B cell (primary cell): ENCODE measurements around the gene ABCB1. TPM values are rescaled to one million over a fixed set of nuclear protein-coding genes. Genes with fewer than 3 reads are reported as not detected.

Experiments used
- ATAC-seq: fragments of 200-7000 bp; cut with Tn5 transposase; one replicate; pipeline ENCODE4 v1.10.0; 2021; ENCODE audit warnings: low read depth, mild to moderate bottlenecking, moderate number of reproducible peaks, moderate library complexity
- CTCF ChIA-PET: fragments of 350-600 bp; sonication (Branson Sonifier 250); formaldehyde crosslinking; loops from one replicate; lab custom pipeline; 2021; ENCODE audit warnings: antibody characterized with exemption, inconsistent platforms; lab: Charles Lee
- POLR2A ChIA-PET: fragments of 350-600 bp; sonication (Branson Sonifier 250); formaldehyde crosslinking; loops from one replicate; lab custom pipeline; 2021; ENCODE audit warnings: antibody characterized with exemption; lab: Charles Lee
- DNase-seq: peaks from one replicate; pipeline ENCODE4 v3.0.0; 2013
- H2AFZ ChIP-seq: 2 replicates; pipeline ENCODE4 v1.6.1; 2012; ENCODE audit warnings: mild to moderate bottlenecking, low read depth, low read length; ENCODE audit not compliant: insufficient read depth, poor library complexity, severe bottlenecking
- H3K27ac ChIP-seq, 2 donors: 1 replicate in 1 of 2; 2 replicates in 1 of 2; pipeline ENCODE4 v1.5.1; 2012 to 2013; ENCODE audit warnings: low read length in 2 of 2, mild to moderate bottlenecking in 2 of 2, moderate library complexity in 1 of 2
- H3K27me3 ChIP-seq, 4 experiments: fragments of 200-600 bp in 1 of 4; sonication (generic) in 1 of 4; replicated peaks in 1 of 4; 1 replicate in 2 of 4; 2 replicates in 2 of 4; pipeline versions ENCODE4 v1.6.1 to v1.7.0; 2013 to 2016; ENCODE audit warnings: low read length in 3 of 4, mild to moderate bottlenecking in 2 of 4, mixed read lengths in 1 of 4, moderate library complexity in 1 of 4; ENCODE audit not compliant: insufficient read depth in 4 of 4, control insufficient read depth in 3 of 4; ENCODE audit errors: control extremely low read depth in 1 of 4
- H3K36me3 ChIP-seq, 2 experiments: replicated peaks in 1 of 2; 1 replicate in 1 of 2; 2 replicates in 1 of 2; pipeline versions ENCODE4 v1.6.1 to v1.7.1; 2013; ENCODE audit warnings: low read length in 1 of 2; ENCODE audit not compliant: insufficient read depth in 2 of 2, control insufficient read depth in 1 of 2; ENCODE audit errors: control extremely low read depth in 1 of 2, extremely low read depth in 1 of 2
- H3K4me1 ChIP-seq, 2 donors: fragments of 200-600 bp in 1 of 2; sonication (generic) in 1 of 2; 1 replicate in 1 of 2; 2 replicates in 1 of 2; pipeline versions ENCODE4 v1.5.1 to v1.6.1; 2013 to 2017; ENCODE audit warnings: low read length in 2 of 2; ENCODE audit not compliant: control insufficient read depth in 2 of 2, insufficient read depth in 2 of 2
- H3K4me2 ChIP-seq: replicated peaks from 2 replicates; pipeline ENCODE3; 2012; ENCODE audit warnings: mild to moderate bottlenecking, low read depth, low read length; ENCODE audit not compliant: poor library complexity, severe bottlenecking
- H3K4me3 ChIP-seq, 5 experiments: fragments of 200-600 bp in 1 of 5; sonication (generic) in 1 of 5; 1 replicate in 3 of 5; 2 replicates in 2 of 5; pipeline versions ENCODE4 v1.5.1 to v1.7.0; 2011 to 2016; ENCODE audit warnings: low read length in 4 of 5, mild to moderate bottlenecking in 4 of 5, low read depth in 2 of 5, control low read depth in 1 of 5, moderate library complexity in 1 of 5; ENCODE audit not compliant: insufficient read depth in 1 of 5; ENCODE audit errors: control extremely low read depth in 1 of 5, extremely low read depth in 1 of 5
- H3K79me2 ChIP-seq: fragments of 200-600 bp; sonication (generic); one replicate; pipeline ENCODE4 v1.6.0; 2016; ENCODE audit warnings: low read length; ENCODE audit not compliant: control insufficient read depth, insufficient read depth
- H3K9ac ChIP-seq: fragments of 200-600 bp; sonication (generic); 2 replicates; pipeline ENCODE4 v1.6.1; 2017; ENCODE audit warnings: mild to moderate bottlenecking, low read length, moderate library complexity
- H3K9me3 ChIP-seq, 3 donors: one replicate each; pipeline versions ENCODE4 v1.6.1 to v1.7.1; 2013; ENCODE audit warnings: low read length in 2 of 3; ENCODE audit not compliant: control insufficient read depth in 2 of 3, insufficient read depth in 1 of 3; ENCODE audit errors: control extremely low read depth in 1 of 3
- H4K20me1 ChIP-seq: 2 replicates; pipeline ENCODE4 v1.6.0; 2012; ENCODE audit warnings: mild to moderate bottlenecking, low read length; ENCODE audit not compliant: insufficient read depth, control insufficient read depth, poor library complexity, severe bottlenecking
- H3K27ac Mint-ChIP-seq: one replicate; pipeline ENCODE4 v1.8.0; 2021; ENCODE audit warnings: mixed read lengths
- H3K27me3 Mint-ChIP-seq: one replicate; pipeline ENCODE4 v1.8.0; 2021; ENCODE audit warnings: mixed read lengths
- H3K4me1 Mint-ChIP-seq: one replicate; pipeline ENCODE4 v1.8.0; 2021; ENCODE audit warnings: mixed read lengths
- H3K4me3 Mint-ChIP-seq: one replicate; pipeline ENCODE4 v1.8.0; 2021; ENCODE audit warnings: mixed read lengths
- H3K9me3 Mint-ChIP-seq: one replicate; pipeline ENCODE4 v1.8.0; 2022; ENCODE audit warnings: mixed read lengths; ENCODE audit not compliant: insufficient read depth
- EZH2 ChIP-seq: IDR thresholded peaks from 2 replicates; pipeline ENCODE4 v1.6.1; 2012; ENCODE audit warnings: borderline replicate concordance, low read depth, mild to moderate bottlenecking, moderate library complexity, low read length; ENCODE audit not compliant: insufficient read depth, poor library complexity, severe bottlenecking
- WGBS: methylation state at CpG from one replicate; pipeline ENCODE4 v1.1.5; 2013; ENCODE audit warnings: missing lambda C conversion rate; ENCODE audit not compliant: insufficient coverage; 5-methylcytosine and 5-hydroxymethylcytosine counted together
- intact Hi-C: fragments of 100-400 bp; cut with micrococcal nuclease; formaldehyde crosslinking; loops from one replicate; pipeline ENCODE4 v1.10.0; 2022
- polyA plus RNA-seq: library from polyadenylated mRNA; depleted of rRNA; stranded (reverse); fragments of >200 nt; gene quantifications from 2 replicates; pipeline ENCODE4 v1.2.3, GENCODE V29; 2012
- total RNA-seq, 2 donors: library from RNA; stranded (reverse); fragments of 120-200 nt in 1 of 2; gene quantifications; 1 replicate in 1 of 2; 2 replicates in 1 of 2; pipeline versions ENCODE4 v1.2.3 to v1.2.4, GENCODE V29; 2013 to 2022
- TF ChIP-seq, protein P1 (sequence below): fragments of 200-600 bp; IDR thresholded peaks from one replicate; pipeline ENCODE4 v1.8.0; 2022; ENCODE audit warnings: antibody characterized with exemption, mild to moderate bottlenecking

ABCB1 gene
- total and polyA plus RNA-seq, 2 donors (not counting 1 experiment from before 2014, with no cell fraction given) = 8.5 to 21.7 TPM

DNA sequence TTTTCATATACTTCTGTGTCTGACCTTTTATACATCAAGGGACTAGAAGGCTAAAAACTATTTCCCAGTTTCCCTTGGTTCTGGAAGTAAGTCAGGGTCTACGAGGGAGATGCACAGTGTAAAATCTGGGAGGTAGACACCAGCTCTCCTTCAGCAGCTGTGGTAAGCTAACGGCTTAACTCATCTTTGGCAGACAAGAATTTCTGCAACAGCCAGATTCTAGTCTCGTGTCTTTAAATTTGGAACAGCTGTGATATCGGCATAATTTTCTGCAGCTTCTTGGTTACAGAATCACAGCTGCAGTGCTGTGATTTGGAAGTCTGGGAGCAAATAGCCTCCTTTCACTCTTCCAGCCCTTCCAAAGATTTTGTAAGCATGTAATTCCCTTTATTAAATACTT, 87.8 kb downstream of the ABCB1 start:
- H3K4me1 Mint-ChIP-seq = peaks cover 14% of the 10 kb centered on the region
- Histone ChIP-seq H3K27ac (no peak overlapping the region), H3K36me3 (peaks cover 0 to 17% of the 10 kb centered on the region in 2 experiments), H3K79me2 (no peaks in the 10 kb centered on the region), H2AFZ (no peak overlapping the region), H3K27me3 (no peaks in the 10 kb centered on the region), H3K4me1 (peaks cover 9 to 11% of the 10 kb centered on the region in 2 donors), H3K4me3 (no peak overlapping the region), H3K9me3 (no peaks in the 10 kb centered on the region), H3K9ac (no peak overlapping the region), H4K20me1 (no peaks in the 10 kb centered on the region), H3K4me2 (no peak overlapping the region)
- ChIA-PET POLR2A (no interaction called here), CTCF (no interaction called here)
- no peak for DNase-seq
- 100% methylated on average over 2 of the region's 4 CpGs for WGBS
- no peaks in the 10 kb centered on the region for H3K27me3 Mint-ChIP-seq
- no peaks in the 10 kb centered on the region for H3K9me3 Mint-ChIP-seq
- H3K27ac Mint-ChIP-seq = no peak overlapping the region
- TF ChIP-seq, protein P1, sequence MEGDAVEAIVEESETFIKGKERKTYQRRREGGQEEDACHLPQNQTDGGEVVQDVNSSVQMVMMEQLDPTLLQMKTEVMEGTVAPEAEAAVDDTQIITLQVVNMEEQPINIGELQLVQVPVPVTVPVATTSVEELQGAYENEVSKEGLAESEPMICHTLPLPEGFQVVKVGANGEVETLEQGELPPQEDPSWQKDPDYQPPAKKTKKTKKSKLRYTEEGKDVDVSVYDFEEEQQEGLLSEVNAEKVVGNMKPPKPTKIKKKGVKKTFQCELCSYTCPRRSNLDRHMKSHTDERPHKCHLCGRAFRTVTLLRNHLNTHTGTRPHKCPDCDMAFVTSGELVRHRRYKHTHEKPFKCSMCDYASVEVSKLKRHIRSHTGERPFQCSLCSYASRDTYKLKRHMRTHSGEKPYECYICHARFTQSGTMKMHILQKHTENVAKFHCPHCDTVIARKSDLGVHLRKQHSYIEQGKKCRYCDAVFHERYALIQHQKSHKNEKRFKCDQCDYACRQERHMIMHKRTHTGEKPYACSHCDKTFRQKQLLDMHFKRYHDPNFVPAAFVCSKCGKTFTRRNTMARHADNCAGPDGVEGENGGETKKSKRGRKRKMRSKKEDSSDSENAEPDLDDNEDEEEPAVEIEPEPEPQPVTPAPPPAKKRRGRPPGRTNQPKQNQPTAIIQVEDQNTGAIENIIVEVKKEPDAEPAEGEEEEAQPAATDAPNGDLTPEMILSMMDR = no peak
- no peak for TF ChIP-seq EZH2
- H3K4me3 Mint-ChIP-seq = no peak overlapping the region
- no peak for ATAC-seq
- intact Hi-C loops = no loop called here

DNA sequence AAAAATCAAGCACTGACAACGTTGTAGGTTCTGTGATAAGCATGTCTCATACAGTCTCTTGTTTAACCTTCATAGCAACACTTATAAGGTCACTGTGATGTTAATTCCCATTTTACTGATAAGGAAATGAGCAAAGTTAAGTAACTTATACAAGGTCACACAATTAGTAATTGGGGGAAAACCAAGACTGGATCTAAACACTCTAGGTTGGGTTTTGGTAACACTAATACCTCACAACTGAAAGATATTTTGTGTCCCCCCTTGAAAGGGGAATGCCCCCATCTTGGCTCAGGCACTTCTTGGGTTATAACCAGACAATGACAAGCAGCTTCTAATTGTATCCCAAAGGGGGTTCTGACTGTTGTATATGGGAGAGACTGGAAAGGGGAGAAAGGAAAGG, 89.2 kb downstream of the ABCB1 start:
- ATAC-seq (no peak), DNase-seq (no peak)
- Mint-ChIP-seq H3K9me3 (no peaks in the 10 kb centered on the region), H3K4me3 (no peak overlapping the region), H3K4me1 (peaks cover 19% of the 10 kb centered on the region), H3K27me3 (no peaks in the 10 kb centered on the region), H3K27ac (no peak overlapping the region)
- H3K9ac ChIP-seq = no peak overlapping the region
- no peak overlapping the region for H2AFZ ChIP-seq
- H3K4me1 ChIP-seq = peaks cover 14 to 18% of the 10 kb centered on the region in 2 donors
- intact Hi-C loops = no loop called here
- no peak overlapping the region for H3K27ac ChIP-seq
- H3K27me3 ChIP-seq = no peaks in the 10 kb centered on the region
- H3K9me3 ChIP-seq = no peaks in the 10 kb centered on the region
- H3K4me2 ChIP-seq = no peak overlapping the region
- WGBS = no CpG with 5 or more reads among the region's 1 CpG
- CTCF ChIA-PET = no interaction called here
- H3K36me3 ChIP-seq = peaks cover 0 to 17% of the 10 kb centered on the region in 2 experiments
- no peaks in the 10 kb centered on the region for H3K79me2 ChIP-seq
- no peak for TF ChIP-seq EZH2
- TF ChIP-seq, protein P1 = no peak
- POLR2A ChIA-PET = no interaction called here
- no peaks in the 10 kb centered on the region for H4K20me1 ChIP-seq
- H3K4me3 ChIP-seq = no peak overlapping the region
